GM19043 (cell line): ENCODE results near the gene SH3BP1.
"Not testable (repeated sequence)": the region's sequence is repeated elsewhere in the genome, so short reads cannot be mapped to it uniquely, and the experiment has no call there.

ENCODE experiments used
- ATAC-seq: cut with Tn5 transposase; IDR thresholded peaks from one replicate; pipeline ENCODE4 v1.9.1; 2021; ENCODE audit warnings: low read depth; ENCODE audit not compliant: unreplicated experiment

Gene SH3BP1

DNA sequence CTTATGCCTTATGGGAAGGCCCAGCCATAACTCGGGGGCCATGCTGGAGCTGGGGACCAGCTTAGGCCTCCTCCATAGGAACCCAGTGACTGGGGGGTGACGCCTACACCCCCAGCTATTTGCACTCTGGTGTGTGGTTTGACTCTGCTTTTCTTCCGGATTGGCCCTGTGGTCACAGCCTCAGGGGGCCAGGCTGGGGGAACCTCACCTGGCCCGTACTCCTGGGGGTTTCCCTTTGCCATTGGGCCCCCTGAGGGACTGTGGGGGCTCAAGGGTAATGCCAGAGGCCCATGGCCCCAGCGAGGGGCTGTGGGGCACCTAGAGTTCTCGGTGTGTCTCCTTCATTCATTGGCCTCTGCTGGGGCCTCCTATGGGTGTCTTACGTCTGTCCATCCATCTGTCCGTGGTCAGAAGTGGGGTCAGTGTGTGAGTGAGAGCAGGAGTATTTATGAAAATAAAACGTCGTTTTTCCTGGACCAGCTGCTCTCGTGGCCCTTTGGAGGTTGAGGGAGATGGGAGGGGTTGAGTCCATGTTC is 6.3 kb upstream of the SH3BP1 start:
- peak; percentile 45 for ATAC-seq

DNA sequence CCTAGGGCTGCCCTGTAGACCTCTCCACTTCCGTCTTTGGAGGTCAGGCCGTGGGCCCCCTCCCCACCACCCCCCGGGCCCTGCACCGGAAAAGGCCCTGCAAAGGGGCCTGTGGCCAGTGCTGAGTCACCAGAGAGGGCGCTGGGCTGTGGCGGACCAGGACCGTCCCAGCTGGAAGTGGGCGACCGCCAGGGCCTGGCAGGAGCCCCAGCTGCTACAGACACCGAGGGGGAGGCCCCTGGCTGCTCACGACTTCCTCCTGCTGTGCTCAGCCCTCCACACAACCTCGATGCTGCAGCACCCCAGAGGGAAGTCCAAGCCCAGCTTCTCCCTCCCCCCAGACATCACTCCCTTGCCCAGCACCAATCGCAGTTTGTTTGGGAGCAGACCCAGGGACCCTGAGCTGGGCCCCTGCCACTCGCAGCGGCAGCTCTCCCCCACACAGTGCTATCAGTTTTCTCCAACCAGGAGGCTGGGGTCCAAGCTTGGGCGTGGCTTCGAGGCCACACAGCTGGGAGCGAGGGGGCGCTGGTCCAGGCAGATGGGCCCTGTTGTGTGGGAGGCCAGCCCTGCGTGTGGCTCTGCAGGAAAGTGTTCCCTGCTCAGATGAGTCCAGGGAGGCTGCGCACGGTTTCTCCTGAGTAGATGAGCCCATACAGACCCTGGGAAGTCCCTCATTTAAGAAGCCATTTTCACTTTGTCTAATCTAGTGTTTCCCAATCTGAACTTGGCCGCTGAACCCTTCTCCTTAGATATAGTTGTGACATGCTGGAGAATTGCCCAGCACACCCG is 5.6 kb upstream of the SH3BP1 start:
- peak; percentile 49 for ATAC-seq

DNA sequence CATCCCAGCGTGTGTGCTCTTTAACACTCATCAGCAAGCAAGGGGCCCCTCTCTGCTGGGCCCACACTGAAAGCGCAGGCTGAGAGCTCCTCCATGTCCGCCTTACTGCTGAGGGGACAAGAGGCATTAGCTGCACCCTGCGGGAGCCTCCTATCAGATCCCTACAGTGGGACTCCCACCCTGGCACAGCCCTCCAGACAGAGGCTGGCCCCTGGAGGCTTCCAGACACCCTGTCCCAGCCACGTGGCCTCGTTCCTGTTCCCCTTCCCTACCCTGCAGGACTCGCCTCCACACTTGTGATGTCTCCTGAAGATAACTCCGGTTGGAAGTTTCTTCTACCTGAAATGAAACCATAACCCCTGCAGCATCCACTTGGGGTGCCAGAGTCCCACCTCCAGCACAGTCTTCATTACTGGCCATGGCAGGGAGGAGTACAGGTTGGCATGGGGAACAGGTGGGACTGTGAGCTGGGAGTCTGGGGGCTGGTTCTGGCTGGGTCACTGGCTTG is 5.0 kb upstream of the SH3BP1 start:
- no peak for ATAC-seq

DNA sequence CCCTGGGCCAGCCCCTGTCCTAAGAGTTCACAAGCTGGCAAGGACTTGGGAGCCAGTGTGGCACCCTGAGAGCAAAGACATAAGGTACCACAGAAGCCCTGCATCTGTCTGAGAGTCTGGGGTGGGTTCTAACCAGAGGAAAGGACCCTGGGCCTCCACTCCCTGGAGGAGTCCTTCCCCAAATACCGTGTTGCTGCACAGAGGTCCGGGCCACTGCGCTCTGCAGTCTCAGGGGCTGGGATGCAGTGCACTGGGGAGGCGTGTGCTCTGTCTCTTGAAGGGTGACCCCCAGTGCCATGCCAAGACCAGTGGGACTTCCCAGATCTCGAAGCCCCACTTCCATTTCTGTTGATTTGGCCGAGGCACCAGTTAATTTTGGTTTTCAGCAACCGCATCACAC is 4.3 kb upstream of the SH3BP1 start:
- no peak for ATAC-seq

DNA sequence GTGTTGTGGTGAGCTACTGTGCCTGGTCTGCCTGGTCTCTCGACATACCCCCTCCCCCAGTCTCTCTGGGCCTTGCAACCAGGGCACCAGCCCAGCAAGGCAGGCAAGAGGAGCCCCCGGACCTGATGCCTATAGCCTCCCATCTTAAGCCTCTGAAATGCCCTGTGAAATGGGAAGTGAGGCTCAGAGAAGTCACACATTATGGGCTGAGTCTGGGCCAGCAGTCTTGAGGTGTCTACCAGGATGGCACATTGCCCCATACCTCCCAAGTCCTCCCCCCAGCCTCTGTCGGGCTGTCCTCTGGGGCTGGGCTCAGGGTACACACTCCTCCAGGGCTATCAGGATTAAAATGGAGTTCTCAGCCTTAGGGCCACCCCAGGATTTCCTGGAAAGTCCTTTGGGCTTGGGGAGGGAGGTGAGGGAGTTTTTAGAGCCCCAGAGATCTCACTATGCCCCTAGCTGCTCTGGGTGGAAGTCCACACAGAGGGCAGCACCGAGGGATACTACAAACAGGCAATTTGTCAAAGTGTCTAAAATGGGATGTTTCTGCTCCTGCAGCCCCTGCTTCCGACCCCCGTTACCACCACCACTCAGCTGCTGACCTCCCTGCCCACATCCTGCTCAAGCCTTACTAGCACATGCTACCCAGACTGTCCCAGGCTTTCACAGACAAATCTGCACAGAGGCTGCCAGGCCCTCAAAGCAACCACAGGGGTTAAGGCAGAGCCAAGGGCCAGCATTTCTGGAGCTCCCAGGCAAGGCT is 3.1 kb upstream of the SH3BP1 start:
- ATAC-seq: no peak

DNA sequence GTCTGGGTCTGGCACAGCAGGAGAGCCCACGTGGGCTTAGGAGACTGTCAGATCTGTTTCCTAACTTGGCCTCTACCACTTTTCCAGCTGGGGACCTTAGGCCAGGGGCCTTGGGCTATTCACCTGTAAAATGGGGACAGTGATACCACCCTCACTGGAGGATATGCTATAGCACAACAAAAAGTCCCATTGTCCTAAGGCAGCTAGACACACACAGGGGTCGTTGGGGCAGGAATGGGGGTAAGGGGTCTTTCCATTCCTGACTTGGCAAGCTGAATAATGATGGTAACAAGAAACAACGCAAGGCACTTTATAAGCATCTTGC is 2.6 kb upstream of the SH3BP1 start:
- ATAC-seq: no peak

DNA sequence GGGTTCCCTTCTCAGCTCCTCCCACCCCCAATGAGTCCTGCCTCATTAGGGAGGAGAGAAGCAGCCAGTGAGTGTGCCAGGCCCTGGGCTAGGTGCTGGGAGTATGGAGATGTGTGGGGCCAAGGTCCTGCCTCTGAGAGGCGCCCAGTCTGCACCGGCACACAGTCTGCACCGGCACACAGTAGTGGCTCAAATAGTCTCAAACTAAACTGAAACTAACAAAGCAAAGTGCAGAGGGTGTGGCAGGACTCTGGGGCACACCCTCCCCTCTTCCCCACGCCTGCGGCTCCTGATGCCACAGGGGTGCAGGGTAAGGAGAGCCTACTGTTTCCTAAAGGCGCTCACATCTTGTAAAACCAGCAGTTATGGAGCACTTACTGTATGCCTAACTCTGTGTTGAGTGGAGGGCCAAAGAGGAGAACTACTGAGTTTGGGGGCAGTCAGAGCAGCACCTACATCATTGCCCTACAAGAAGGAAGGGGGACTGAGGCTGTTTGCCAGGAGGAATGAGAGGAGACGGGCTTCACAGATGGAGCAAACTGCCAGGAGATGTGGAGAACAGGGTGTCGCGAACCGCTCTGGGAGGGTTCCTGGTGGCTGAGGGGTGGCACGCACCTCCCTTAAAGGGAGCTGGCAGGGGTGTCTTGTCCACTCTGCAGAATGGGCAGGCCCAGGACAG is 939 bp upstream of the SH3BP1 start:
- ATAC-seq: no peak

DNA sequence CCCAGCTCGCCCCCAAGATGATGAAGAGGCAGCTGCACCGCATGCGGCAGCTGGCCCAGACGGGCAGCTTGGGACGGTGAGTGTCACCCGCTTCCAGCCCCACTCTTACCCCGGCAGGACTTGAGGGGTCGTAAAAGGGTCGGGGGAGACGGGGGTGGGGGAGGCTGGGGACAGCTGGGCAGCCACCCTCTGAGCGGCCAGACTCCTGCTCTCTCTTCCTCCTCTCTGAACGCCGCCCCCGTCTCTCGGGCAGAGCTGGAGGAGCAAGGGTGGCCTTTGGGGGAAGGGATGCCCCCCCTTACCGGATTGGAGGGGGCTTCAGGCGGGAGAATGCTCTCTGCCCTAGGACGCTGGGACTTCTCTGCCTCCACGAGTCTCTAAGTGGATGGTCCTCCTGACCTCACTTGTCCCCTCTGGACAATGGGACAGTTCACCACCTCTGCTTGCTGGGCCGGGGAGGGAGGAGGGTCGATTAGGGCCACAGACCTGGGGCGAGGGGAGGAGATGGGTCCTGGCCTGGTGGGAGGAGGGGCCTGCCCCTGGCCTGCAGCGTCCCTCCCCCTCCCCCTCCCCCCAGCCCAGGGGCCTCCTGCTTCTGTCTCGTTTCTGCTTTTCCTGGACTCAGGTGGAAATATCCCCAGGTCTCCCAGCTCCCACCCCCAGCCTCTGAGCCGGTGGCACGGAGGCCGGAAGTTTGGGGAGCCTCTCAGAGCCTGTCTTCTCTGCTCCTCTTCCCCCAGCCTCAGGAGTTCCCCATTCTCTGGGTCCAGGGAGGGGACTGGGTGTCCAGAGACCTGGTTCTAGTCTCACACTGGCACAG is 512 bp downstream of the SH3BP1 start:
- no peak for ATAC-seq

DNA sequence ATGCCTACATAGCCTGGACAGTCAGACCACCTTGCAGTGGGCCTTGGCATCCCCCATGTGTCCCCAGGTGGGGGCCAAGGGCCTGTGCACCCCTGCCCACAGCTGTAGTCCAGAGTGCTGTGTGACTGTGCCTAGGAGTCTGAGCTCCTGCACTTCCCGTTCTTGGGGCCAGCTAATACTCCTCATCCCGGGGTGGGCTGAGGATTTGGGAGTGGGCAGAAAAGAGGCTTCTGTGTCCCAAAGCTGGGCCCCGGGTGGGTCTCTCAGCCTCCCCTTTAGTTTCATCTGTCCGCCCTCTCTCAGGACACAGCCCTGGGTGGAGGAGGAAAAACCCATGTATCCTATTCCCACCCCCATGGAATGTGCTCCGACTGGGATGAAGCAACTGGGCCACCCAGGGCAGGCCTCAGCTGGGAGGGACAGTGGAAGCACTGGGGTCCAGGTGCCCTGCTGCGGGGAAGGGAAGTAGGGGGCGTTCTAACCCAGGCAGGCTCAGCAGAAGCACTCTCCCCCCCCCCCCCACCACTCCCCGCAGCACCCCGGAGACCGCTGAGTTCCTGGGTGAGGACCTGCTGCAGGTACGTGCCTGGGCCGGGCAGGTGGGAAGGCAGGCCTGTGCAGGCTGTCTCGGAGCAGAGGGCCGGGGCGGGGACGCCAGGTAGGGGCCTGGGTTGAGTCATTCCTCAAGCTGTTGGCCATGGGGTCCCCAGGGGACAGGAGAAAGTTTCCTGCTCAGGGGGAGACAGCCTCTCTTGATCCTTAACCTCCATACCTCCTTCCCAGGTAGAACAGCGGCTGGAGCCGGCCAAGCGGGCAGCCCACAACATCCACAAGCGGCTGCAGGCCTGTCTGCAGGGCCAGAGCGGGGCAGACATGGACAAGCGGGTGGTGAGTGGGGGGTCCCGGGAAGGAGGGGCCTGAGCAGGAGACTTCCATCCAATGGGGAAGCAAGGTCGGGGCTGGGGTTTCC is 1.4 kb downstream of the SH3BP1 start:
- no peak for ATAC-seq

DNA sequence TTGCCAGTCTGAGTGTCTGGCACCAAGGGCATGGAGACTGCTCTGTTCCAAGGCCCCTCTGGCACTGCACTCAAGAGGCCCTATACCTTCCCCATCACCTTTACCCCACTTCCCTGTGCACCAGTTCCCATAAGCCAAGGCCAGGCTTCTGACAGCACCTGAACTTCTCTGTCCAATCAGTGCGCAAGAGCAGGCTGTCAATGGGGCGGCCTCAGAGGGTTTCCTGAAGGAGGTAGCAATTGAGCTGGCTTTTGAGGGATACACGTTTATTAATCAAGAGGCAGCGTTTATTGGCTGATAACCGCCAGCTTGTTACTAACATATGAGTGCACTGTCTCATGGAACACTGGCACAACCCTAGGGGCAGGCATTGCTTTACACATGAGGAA is 2.1 kb downstream of the SH3BP1 start:
- no peak for ATAC-seq

DNA sequence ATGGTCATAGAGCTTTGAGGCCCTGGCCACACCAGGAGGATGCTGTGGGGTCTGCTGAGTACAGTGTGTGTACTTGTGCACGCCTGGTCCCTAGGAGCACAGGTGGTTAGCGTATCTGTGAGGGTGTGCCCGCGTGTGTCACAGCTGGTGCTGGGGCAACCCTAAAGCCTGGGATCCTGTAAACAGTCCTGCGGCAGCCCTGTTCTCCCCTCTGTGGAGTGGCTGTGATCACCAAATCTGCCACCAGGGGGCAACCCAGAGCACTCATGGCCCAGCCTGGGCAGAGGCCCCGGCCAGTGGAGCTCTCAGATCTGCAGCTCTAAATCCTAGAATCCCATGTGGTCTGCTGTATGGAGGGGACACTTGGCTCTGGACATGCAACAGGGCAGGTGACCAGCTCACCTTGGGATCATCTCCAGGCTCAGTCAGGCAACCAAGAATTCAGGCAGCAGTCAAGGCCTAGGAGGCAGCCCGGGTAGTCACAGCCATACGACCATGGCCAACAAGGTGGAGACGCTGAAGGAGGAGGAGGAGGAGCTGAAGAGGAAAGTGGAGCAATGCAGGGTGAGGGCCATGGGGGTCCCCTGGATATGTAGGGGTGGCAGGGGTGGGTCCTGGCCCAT is 3.9 kb downstream of the SH3BP1 start:
- no peak for ATAC-seq

DNA sequence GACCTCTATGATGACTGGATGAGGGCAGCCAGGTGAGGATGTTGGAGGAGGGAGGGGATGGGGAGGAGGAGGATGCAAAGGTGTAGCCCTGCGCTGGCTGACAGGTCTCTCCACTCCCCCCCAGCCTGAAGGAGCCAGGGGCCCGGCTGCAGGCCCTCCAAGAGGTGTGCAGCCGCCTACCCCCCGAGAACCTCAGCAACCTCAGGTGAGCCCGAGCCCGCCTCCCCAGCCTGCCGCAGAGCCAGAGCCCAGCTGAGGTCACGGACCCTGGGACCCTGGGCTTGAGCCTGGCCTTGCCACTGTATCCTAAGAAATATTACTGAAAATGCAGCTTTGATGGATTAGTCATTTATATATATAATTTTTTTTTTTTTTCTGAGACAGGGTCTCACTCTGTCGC is 7.8 kb downstream of the SH3BP1 start:
- ATAC-seq: no peak

DNA sequence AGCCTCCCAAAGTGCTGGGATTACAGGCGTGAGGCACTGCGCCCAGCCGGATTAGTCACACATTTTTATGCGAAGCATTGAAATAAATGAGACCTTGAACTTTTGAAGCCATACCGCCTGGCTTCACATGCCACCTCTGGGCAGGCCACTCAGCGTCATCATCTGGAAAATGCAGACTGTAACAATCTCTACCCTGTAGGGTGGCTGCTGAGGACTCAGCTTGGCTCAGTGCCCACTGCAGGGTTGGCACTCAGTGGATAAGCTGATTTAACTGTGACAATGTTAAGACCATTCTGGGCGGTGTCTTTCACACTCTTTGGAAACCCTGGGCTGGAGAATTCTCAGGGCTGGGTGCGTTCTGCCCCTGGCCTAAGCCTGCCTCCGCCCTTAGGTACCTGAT is 8.5 kb downstream of the SH3BP1 start:
- no peak for ATAC-seq

DNA sequence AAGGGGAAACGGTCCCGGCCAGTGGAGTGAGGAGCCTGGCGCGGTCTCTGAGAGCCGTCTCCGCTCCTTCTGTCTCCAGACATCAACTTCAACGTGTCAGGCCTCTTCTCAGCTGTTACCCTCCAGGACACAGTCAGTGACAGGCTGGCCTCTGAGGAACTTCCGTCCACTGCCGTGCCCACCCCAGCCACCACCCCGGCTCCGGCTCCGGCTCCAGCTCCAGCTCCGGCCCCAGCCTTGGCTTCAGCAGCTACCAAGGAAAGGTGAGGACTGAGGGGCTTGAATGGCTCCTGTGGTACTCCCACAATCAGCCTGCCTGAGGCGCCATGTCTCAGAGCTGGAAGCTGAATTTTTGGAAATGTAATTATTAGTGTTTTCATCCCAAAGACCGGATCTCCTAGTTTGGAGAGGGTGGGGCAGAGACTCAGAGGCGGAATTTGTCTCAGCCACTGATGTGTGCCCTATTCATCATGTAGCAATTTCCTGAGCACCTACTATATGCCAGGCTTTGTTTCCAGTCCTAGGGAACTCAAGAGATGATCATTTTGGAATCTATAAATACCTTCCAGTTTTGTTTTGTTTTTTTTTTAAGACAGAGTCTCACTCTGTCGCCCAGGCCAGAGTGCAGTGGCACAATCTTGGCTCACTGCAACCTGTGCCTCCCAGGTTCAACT is 11.1 kb downstream of the SH3BP1 start:
- no peak for ATAC-seq

DNA sequence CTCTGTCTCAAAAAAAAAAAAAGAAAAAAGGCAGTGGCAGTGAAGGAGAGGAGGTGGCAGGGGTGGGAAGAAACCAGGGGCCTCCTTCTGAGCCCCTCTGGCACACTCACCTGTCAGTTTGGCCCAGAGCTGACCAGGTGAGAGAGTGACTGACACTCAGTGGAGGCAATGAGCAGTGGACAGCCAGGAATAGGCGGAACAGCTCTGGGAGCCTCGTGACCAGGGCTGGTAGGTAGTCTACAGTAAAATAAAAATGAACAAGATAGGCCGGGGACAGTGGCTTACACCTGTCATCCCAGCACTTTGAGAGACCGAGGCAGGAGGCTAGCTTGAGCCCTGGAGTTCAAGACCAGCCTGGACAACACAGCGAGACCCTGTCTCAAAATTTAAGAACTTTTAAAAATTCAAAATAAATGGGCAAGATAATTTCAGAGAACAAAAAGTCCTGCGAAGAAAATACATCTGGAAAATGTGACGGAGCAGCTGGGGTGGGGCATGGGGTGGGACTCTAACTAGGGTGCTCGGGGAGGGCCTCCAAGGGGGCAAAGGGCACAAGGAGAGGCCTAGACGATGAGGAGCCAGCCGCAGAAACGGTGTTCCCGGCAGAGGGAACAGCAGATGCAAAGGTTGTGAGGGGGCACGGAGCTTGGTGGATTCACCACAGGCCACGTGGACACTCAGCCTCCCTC is 15.2 kb downstream of the SH3BP1 start:
- no peak for ATAC-seq

DNA sequence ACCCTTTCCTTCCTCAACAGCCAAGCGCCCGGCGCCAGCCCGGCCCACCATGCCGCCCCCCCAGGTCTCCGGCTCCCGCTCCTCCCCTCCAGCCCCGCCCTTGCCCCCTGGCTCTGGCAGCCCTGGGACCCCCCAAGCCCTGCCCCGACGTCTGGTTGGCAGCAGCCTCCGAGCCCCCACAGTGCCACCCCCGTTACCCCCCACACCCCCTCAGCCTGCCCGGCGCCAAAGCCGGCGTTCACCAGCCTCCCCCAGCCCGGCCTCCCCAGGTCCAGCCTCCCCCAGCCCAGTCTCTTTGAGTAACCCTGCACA is 15.7 kb downstream of the SH3BP1 start:
- no peak for ATAC-seq

DNA sequence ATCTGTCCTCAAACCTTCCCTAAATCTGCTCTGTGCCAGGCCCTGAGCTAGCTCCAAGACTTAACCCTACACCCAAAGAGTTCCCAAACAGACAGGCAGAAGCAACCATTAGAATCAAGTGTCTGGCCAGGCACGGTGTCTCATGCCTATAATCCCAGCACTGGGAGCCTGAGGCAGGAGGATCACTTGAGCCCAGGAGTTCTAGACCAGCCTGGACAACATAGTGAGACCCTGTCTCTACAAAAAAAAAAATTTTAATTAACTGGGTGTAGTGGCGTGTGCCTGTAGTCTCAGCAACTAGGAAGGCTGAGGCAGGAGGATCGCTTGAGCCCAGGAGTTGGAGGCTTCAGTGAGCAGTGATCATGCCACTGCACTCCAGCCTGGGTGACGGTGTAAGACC is 17.1 kb downstream of the SH3BP1 start:
- not testable (repeated sequence) for ATAC-seq

DNA sequence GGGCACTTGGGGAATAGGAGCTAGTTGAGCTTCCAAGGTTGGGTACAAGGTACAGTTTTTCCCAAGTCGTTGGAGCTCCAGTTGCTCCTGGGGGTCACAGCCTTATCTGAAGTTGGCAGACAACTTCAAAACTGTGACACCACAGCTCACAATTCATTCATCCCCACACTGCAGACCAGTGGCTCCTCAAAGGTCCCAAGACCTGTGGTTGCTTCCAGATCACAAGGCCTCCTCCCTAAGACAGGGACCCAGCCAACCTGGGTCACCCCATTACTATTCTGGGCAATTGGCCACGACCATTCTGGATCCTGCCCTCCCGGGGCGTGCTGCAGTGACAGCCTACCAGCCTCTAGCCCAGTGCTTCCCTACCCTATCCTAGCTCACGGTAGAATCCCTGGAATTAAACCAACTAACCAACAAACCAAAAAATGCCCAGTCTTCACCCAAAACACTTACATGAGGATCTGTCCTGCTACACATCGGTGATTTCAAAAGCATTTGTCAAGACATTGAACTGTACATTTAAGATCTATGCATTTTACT is 18.2 kb downstream of the SH3BP1 start:
- no peak for ATAC-seq
